H9 (cell line): ENCODE data around the gene ADCY4. TPM values are rescaled to one million over a fixed set of nuclear protein-coding genes. Genes with fewer than 3 reads are reported as not detected.

Experiments used
- DNase-seq: peaks from one replicate; pipeline ENCODE4 v3.0.0-alpha.2; 2017
- H2AFZ ChIP-seq: one replicate; pipeline ENCODE4 v1.6.1; 2013; ENCODE audit warnings: mild to moderate bottlenecking, low read length, control low read depth, moderate library complexity
- H2AK5ac ChIP-seq: 2 replicates; pipeline ENCODE4 v1.6.1; 2013; ENCODE audit warnings: low read length, control low read depth, mixed read lengths; ENCODE audit not compliant: insufficient read length
- H2BK120ac ChIP-seq: one replicate; pipeline ENCODE4 v1.6.1; 2013; ENCODE audit warnings: low read depth, mild to moderate bottlenecking, low read length, control low read depth, inconsistent platforms; ENCODE audit not compliant: poor library complexity, severe bottlenecking
- H2BK12ac ChIP-seq: 2 replicates; pipeline ENCODE4 v1.6.1; 2013; ENCODE audit warnings: low read length, control low read depth, mixed read lengths, low read depth; ENCODE audit not compliant: insufficient read length
- H2BK15ac ChIP-seq: 2 replicates; pipeline ENCODE4 v1.6.1; 2013; ENCODE audit warnings: low read depth, low read length, control low read depth
- H2BK20ac ChIP-seq: one replicate; pipeline ENCODE4 v1.6.1; 2013; ENCODE audit warnings: low read depth, mild to moderate bottlenecking, low read length, control low read depth, inconsistent platforms; ENCODE audit not compliant: poor library complexity, severe bottlenecking
- H2BK5ac ChIP-seq: 2 replicates; pipeline ENCODE4 v1.6.1; 2013; ENCODE audit warnings: low read length, control low read depth, mixed read lengths; ENCODE audit not compliant: insufficient read length
- H3K14ac ChIP-seq: 2 replicates; pipeline ENCODE4 v1.6.1; 2013; ENCODE audit warnings: low read length, control low read depth; ENCODE audit not compliant: insufficient read depth
- H3K18ac ChIP-seq: 2 replicates; pipeline ENCODE4 v1.6.1; 2013; ENCODE audit warnings: low read depth, mild to moderate bottlenecking, mixed read lengths, low read length, control low read depth; ENCODE audit not compliant: insufficient read length
- H3K23ac ChIP-seq: 2 replicates; pipeline ENCODE4 v1.6.1; 2013; ENCODE audit warnings: low read length, control low read depth, mixed read lengths, low read depth; ENCODE audit not compliant: insufficient read length
- H3K23me2 ChIP-seq: 2 replicates; pipeline ENCODE4 v1.6.1; 2013; ENCODE audit warnings: low read depth, mild to moderate bottlenecking, mixed read lengths, low read length, control low read depth; ENCODE audit not compliant: insufficient read length, poor library complexity, severe bottlenecking
- H3K27ac ChIP-seq: 2 replicates; pipeline ENCODE4 v1.5.1; 2013; ENCODE audit warnings: low read length, control low read depth, mixed read lengths, low read depth; ENCODE audit not compliant: insufficient read length
- H3K27me3 ChIP-seq: 2 replicates; pipeline ENCODE4 v1.6.1; 2013; ENCODE audit warnings: low read length, control low read depth, inconsistent platforms; ENCODE audit not compliant: insufficient read depth
- H3K4ac ChIP-seq: 2 replicates; pipeline ENCODE4 v1.6.1; 2013; ENCODE audit warnings: low read depth, mild to moderate bottlenecking, control low read depth, inconsistent platforms, low read length, moderate library complexity
- H3K4me1 ChIP-seq: 2 replicates; pipeline ENCODE4 v1.6.1; 2013; ENCODE audit warnings: low read length, control low read depth, inconsistent platforms; ENCODE audit not compliant: insufficient read depth
- H3K4me2 ChIP-seq: 2 replicates; pipeline ENCODE4 v1.6.1; 2013; ENCODE audit warnings: low read length, control low read depth, mixed read lengths; ENCODE audit not compliant: insufficient read length, insufficient read depth
- H3K56ac ChIP-seq: 2 replicates; pipeline ENCODE4 v1.6.1; 2013; ENCODE audit warnings: low read depth, mild to moderate bottlenecking, mixed read lengths, low read length, control low read depth; ENCODE audit not compliant: insufficient read length
- H3K79me1 ChIP-seq: 2 replicates; pipeline ENCODE4 v1.6.1; 2013; ENCODE audit warnings: low read depth, mild to moderate bottlenecking, moderate library complexity, low read length, control low read depth, inconsistent platforms; ENCODE audit not compliant: insufficient read depth, poor library complexity, severe bottlenecking
- H3K79me2 ChIP-seq: 2 replicates; pipeline ENCODE4 v1.6.1; 2013; ENCODE audit warnings: low read length, control low read depth, inconsistent platforms; ENCODE audit not compliant: insufficient read depth
- H3K9ac ChIP-seq: 2 replicates; pipeline ENCODE4 v1.6.1; 2013; ENCODE audit warnings: low read length, control low read depth, mixed read lengths; ENCODE audit not compliant: insufficient read length; ENCODE audit errors: extremely low read depth
- H3K9me3 ChIP-seq: one replicate; pipeline ENCODE4 v1.6.1; 2013; ENCODE audit warnings: low read depth, low read length, inconsistent platforms; ENCODE audit not compliant: control insufficient read depth
- H3T11ph ChIP-seq: one replicate; pipeline ENCODE4 v1.6.1; 2013; ENCODE audit warnings: mild to moderate bottlenecking, low read length, control low read depth, inconsistent platforms
- H4K20me1 ChIP-seq: one replicate; pipeline ENCODE4 v1.6.1; 2013; ENCODE audit not compliant: control insufficient read depth, insufficient read length, insufficient read depth
- H4K5ac ChIP-seq: 2 replicates; pipeline ENCODE4 v1.6.1; 2013; ENCODE audit warnings: low read depth, mild to moderate bottlenecking, mixed read lengths, low read length, control low read depth; ENCODE audit not compliant: insufficient read length
- H4K8ac ChIP-seq: replicated peaks from 2 replicates; pipeline ENCODE4 v1.6.1; 2013; ENCODE audit warnings: low read length, control low read depth, mixed read lengths, low read depth; ENCODE audit not compliant: insufficient read length
- H4K91ac ChIP-seq: 2 replicates; pipeline ENCODE4 v1.6.1; 2013; ENCODE audit warnings: low read depth, mild to moderate bottlenecking, moderate library complexity, mixed read lengths, low read length, control low read depth; ENCODE audit not compliant: insufficient read length
- H3K27ac Mint-ChIP-seq, 3 experiments: 2 replicates in 2 of 3; 3 replicates in 1 of 3; pipeline ENCODE4 v1.8.0; 2020 to 2021; ENCODE audit warnings: mixed read lengths in 3 of 3, mild to moderate bottlenecking in 1 of 3, moderate library complexity in 1 of 3
- H3K27me3 Mint-ChIP-seq: 2 replicates; pipeline ENCODE4 v1.8.0; 2021; ENCODE audit warnings: low read depth, mild to moderate bottlenecking, moderate library complexity, mixed read lengths
- H3K36me3 Mint-ChIP-seq, 3 experiments: 2 replicates in 2 of 3; 3 replicates in 1 of 3; pipeline ENCODE4 v1.8.0; 2020 to 2021; ENCODE audit warnings: low read depth in 3 of 3, mixed read lengths in 3 of 3; ENCODE audit not compliant: insufficient read depth in 1 of 3
- H3K4me1 Mint-ChIP-seq, 2 experiments: 2 replicates each; pipeline ENCODE4 v1.8.0; 2020; ENCODE audit warnings: mixed read lengths in 2 of 2
- H3K4me3 Mint-ChIP-seq, 2 experiments: 2 replicates in 1 of 2; 3 replicates in 1 of 2; pipeline ENCODE4 v1.8.0; 2020 to 2021; ENCODE audit warnings: mild to moderate bottlenecking in 2 of 2, mixed read lengths in 2 of 2, moderate library complexity in 1 of 2
- H3K9me3 Mint-ChIP-seq, 2 experiments: 2 replicates in 1 of 2; 3 replicates in 1 of 2; pipeline ENCODE4 v1.8.0; 2020; ENCODE audit warnings: mild to moderate bottlenecking in 2 of 2, mixed read lengths in 2 of 2, moderate library complexity in 1 of 2
- WGBS: extraction: QIAGEN DNeasy Blood & Tissue Kit; methylation state at CpG from one replicate; pipeline ENCODE4 v1.1.7; 2013; ENCODE audit warnings: missing lambda C conversion rate, low lambda C conversion rate, mixed read lengths; ENCODE audit not compliant: insufficient read length; ENCODE audit errors: extremely low coverage; 5-methylcytosine and 5-hydroxymethylcytosine counted together
- total RNA-seq: library from RNA; stranded (reverse); gene quantifications from 2 replicates; pipeline ENCODE4 v1.2.1, GENCODE V29; 2021
- TF ChIP-seq, protein P1 (sequence below): fragments of 200-600 bp; sonication (generic); conservative IDR thresholded peaks from 3 replicates; pipeline ENCODE4 v1.8.0; 2021; ENCODE audit warnings: antibody characterized with exemption, mild to moderate bottlenecking

ADCY4 gene
- total RNA-seq, 1 experiment from 2014 or later, result 0.09 TPM

DNA sequence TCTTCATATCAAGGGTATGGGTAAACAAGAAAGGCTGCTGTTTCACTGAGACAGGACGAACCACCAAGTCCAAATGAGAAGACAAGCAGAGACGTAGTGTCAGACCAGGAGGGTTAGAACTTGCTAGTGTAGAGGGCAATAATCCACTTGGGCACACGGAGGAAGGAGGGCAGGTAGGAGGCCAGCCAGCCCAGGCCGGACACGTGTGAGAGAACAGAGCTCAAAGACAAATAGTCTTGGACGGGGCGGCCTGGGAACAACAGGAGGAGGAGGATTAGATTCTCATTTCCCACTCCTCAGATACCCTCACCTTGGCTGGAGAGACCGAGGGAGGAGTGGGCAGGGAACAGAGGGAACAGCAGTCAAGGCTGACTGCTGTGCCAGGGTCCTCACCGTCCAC is 44.1 kb downstream of the ADCY4 start:
- H3K4ac ChIP-seq, result no peak overlapping the region
- H4K20me1 ChIP-seq, result no peaks in the 10 kb centered on the region
- H4K8ac ChIP-seq, result no peak overlapping the region
- H3K27ac ChIP-seq, result no peak overlapping the region
- no peaks in the 10 kb centered on the region for H3K4me1 Mint-ChIP-seq
- no peak overlapping the region for H4K91ac ChIP-seq
- DNase-seq, result no peak
- no peak overlapping the region for H2BK15ac ChIP-seq
- H3K9me3 ChIP-seq, result no peaks in the 10 kb centered on the region
- no peaks in the 10 kb centered on the region for H3K23me2 ChIP-seq
- no peak overlapping the region for H3K56ac ChIP-seq
- H2AFZ ChIP-seq, result no peak overlapping the region
- no peak overlapping the region for H2AK5ac ChIP-seq
- no peak overlapping the region for H2BK12ac ChIP-seq
- H3K18ac ChIP-seq, result no peak overlapping the region
- TF ChIP-seq, protein P1, sequence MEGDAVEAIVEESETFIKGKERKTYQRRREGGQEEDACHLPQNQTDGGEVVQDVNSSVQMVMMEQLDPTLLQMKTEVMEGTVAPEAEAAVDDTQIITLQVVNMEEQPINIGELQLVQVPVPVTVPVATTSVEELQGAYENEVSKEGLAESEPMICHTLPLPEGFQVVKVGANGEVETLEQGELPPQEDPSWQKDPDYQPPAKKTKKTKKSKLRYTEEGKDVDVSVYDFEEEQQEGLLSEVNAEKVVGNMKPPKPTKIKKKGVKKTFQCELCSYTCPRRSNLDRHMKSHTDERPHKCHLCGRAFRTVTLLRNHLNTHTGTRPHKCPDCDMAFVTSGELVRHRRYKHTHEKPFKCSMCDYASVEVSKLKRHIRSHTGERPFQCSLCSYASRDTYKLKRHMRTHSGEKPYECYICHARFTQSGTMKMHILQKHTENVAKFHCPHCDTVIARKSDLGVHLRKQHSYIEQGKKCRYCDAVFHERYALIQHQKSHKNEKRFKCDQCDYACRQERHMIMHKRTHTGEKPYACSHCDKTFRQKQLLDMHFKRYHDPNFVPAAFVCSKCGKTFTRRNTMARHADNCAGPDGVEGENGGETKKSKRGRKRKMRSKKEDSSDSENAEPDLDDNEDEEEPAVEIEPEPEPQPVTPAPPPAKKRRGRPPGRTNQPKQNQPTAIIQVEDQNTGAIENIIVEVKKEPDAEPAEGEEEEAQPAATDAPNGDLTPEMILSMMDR, result no peak
- no peak overlapping the region for H3K27ac Mint-ChIP-seq
- no peaks in the 10 kb centered on the region for H3K79me2 ChIP-seq
- H3K14ac ChIP-seq, result no peak overlapping the region
- H3K23ac ChIP-seq, result no peak overlapping the region
- H3K9ac ChIP-seq, result no peak overlapping the region
- no peaks in the 10 kb centered on the region for H3K79me1 ChIP-seq
- H3K4me1 ChIP-seq, result no peaks in the 10 kb centered on the region
- no peaks in the 10 kb centered on the region for H3K9me3 Mint-ChIP-seq
- H3K27me3 ChIP-seq, result no peaks in the 10 kb centered on the region
- H2BK20ac ChIP-seq, result no peak overlapping the region
- WGBS, result no CpG with 5 or more reads among the region's 9 CpGs
- no peak overlapping the region for H3K4me2 ChIP-seq
- no peak overlapping the region for H3K4me3 Mint-ChIP-seq
- no peaks in the 10 kb centered on the region for H3K27me3 Mint-ChIP-seq
- no peak overlapping the region for H4K5ac ChIP-seq
- no peak overlapping the region for H3T11ph ChIP-seq
- peaks cover 4 to 38% (median 8%) of the 10 kb centered on the region in 3 experiments; a peak in 6 of 7 replicates for H3K36me3 Mint-ChIP-seq
- no peak overlapping the region for H2BK120ac ChIP-seq
- H2BK5ac ChIP-seq, result no peak overlapping the region
